NK-92 (cell line): ENCODE results near the gene CMTM2.
"Not testable (repeated sequence)": the region's sequence is repeated elsewhere in the genome, so short reads cannot be mapped to it uniquely, and the experiment has no call there.

Source experiments
- DNase-seq: peaks from one replicate; lab custom pipeline; 2025; ENCODE audit not compliant: unreplicated experiment; lab: John Stamatoyannopoulos, UW

CMTM2 gene

DNA sequence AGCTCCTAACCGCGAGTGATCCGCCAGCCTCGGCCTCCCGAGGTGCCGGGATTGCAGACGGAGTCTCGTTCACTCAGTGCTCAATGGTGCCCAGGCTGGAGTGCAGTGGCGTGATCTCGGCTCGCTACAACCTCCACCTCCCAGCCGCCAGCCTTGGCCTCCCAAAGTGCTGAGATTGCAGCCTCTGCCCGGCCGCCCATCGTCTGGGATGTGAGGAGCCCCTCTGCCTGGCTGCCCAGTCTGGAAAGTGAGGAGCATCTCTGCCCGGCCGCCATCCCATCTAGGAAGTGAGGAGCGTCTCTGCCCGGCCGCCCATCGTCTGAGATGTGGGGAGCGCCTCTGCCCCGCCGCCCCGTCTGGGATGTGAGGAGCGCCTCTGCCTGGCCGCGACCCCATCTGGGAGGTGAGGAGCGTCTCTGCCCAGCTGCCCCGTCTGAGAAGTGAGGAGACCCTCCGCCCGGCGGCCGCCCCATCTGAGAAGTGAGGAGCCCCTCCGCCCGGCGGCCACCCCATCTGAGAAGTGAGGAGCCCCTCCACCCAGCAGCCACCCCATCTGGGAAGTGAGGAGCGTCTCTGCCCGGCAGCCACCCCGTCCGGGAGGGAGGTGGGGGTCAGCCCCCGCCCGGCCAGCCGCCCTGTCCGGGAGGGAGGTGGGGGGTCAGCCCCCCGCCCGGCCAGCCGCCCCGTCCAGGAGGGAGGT is 51.4 kb downstream of the CMTM2 start:
- not testable (repeated sequence) for DNase-seq

DNA sequence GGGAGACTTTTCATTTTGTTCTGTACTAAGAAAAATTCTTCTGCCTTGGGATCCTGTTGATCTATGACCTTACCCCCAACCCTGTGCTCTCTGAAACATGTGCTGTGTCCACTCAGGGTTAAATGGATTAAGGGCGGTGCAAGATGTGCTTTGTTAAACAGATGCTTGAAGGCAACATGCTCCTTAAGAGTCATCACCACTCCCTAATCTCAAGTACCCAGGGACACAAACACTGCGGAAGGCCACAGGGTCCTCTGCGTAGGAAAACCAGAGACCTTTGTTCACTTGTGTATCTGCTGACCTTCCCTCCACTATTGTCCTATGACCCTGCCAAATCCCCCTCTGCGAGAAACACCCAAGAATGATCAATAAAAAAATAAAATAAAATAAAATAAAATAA is 52.3 kb downstream of the CMTM2 start:
- DNase-seq: not testable (repeated sequence)

DNA sequence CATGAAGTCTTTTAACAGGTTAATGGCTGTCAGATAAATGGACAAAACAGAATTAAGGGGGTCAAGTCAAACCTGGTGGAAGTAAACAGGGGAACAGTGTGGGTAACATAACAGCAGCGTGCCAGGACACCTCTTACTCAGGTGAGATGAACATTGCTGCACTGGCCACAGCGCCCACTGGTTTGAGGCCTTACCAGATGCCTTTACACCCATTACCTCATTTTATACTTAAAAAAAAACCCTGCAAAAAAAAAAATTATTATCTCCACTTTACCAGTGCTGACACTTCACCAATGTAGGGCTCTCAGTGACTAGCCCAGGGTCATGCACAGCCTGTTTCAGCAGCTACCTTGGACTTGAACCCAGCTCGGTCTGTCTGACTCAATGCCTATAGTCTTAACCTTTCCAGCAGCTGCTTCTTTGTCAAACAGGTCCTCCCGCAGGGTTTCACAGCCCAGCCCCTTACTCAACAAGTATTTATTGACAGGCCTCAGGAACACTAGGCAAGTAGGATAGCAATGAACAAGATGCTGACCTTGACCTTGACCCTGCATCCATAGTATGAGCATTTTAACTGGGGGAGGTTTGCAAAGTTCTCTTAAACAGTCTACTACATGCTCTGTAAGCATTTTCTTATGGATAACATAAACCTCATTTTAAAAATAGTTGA is 55.4 kb downstream of the CMTM2 start:
- no peak for DNase-seq

DNA sequence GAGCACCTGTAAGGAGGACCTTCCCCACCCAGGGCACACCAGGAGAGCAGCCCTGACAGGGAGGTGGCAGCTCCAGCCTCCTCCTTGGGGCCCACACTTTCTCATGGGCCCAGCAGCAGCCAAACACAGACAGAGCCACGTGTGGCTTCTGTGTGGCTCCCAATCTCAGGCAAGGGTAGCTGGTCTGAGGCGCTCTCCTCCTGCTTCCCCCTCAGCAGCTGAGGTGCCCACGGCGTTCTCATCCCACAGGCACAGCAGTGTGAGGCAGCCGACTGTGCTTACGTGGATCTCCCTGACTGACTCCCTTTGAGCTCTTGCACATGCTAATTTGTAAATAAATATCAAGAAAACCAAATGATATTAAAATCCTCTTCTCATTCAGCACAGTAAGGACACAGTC is 56.1 kb downstream of the CMTM2 start:
- no peak for DNase-seq

DNA sequence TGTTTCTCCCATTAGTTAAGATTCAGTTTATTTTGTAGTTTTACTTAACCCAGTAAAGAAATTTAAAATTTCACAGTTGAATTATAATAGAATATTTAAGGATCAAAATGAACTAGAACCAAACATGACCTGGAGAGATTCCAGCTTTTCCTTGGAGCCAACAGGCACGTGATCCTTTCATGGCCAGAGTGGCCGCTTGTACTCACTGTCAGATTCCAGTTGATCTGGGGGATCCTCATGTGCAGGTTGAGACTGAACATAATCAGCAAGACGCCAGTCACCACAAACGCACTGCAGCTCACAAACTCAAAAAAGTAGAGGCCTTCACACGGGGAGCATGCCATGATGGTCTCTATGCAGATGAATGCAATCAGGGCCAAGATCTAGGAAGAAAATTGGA is 56.9 kb downstream of the CMTM2 start:
- no peak for DNase-seq

DNA sequence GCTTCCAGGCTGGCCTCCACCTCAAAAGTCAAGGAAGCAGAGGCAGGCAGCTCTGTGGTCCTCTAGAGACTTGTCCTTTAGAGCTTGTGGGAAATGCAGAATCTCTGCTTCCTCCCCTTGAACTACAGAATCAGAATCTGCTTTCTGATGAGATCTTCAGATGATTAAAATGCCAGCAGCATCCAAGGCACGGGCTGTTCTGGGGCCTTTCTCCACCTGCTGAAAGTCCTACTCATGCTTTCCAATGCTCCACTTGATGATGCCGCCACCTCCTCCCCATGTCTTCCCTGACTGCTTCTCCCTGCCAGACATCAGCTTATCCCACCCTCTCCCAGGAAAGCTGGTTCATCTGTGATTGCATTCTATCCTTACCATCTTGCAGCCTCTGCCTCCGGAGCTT is 58.5 kb downstream of the CMTM2 start:
- DNase-seq: no peak
